NCI-H1930 (cell line): ENCODE data around the gene RPL7L1.
"Not testable (repeated sequence)": the region's sequence is repeated elsewhere in the genome, so short reads cannot be mapped to it uniquely, and the experiment has no call there.

Experiments used
- DNase-seq, 2 experiments: peaks; one replicate each; lab custom pipeline; 2025; lab: John Stamatoyannopoulos, UW

Gene RPL7L1

GRCh38 chr6:42891199-42891722, 11.8 kb downstream of the RPL7L1 start:
- no peak for DNase-seq

- not testable (repeated sequence) for DNase-seq
Measured at GRCh38 chr6:42894041-42894828, 14.8 kb downstream of the RPL7L1 start.

- peak in 1 of 2 experiments; percentile 28 for DNase-seq
Measured at GRCh38 chr6:42896178-42896719, 16.8 kb downstream of the RPL7L1 start.

- peak; percentile 62 to 72 for DNase-seq
Measured at GRCh38 chr6:42898891-42899361, 19.5 kb downstream of the RPL7L1 start.

- DNase-seq: no peak
Measured at GRCh38 chr6:42899871-42900270, 20.5 kb downstream of the RPL7L1 start.

- DNase-seq: peak; percentile 69 to 80
Measured at GRCh38 chr6:42901538-42901957, 22.1 kb downstream of the RPL7L1 start.

- not testable (repeated sequence) for DNase-seq
Measured at GRCh38 chr6:42902429-42903263, 23.2 kb downstream of the RPL7L1 start.

GRCh38 chr6:42904467-42904866, 25.1 kb downstream of the RPL7L1 start:
- no peak for DNase-seq

- DNase-seq: no peak
Measured at GRCh38 chr6:42907336-42907735, 27.9 kb downstream of the RPL7L1 start.

- DNase-seq: no peak
Measured at GRCh38 chr6:42909835-42910234, 30.4 kb downstream of the RPL7L1 start.

GRCh38 chr6:42911171-42912021, 32.0 kb downstream of the RPL7L1 start:
- DNase-seq: no peak

- DNase-seq: no peak
Measured at GRCh38 chr6:42914546-42914945, 35.1 kb downstream of the RPL7L1 start.

GRCh38 chr6:42915732-42916131, 36.3 kb downstream of the RPL7L1 start, which contains the start of gene PTCRA:
PTCRA (plus strand) TSS chr6:42916053; CDS start chr6:42916070, 17 bp downstream.
- DNase-seq: no peak

GRCh38 chr6:42916288-42916687, 36.9 kb downstream of the RPL7L1 start:
- no peak for DNase-seq

GRCh38 chr6:42921801-42922200, 42.4 kb downstream of the RPL7L1 start:
- DNase-seq: no peak

GRCh38 chr6:42923666-42924065, 44.2 kb downstream of the RPL7L1 start:
- no peak for DNase-seq

- DNase-seq: no peak
Measured at GRCh38 chr6:42925248-42925857, 45.9 kb downstream of the RPL7L1 start.

- peak; percentile 95 to 96 for DNase-seq
Measured at GRCh38 chr6:42928986-42929820, 49.8 kb downstream of the RPL7L1 start, which contains the start of gene CNPY3. CNPY3 (plus strand) TSS chr6:42929480; CDS start chr6:42929571, 91 bp downstream.

- no peak for DNase-seq
Measured at GRCh38 chr6:42929821-42930360, 50.5 kb downstream of the RPL7L1 start.
